Sigmoid colon (tissue), 4 donors: ENCODE results near the gene TRIM33.

ENCODE experiments used
- EP300 ChIP-seq, 4 donors: sonication (generic); formaldehyde crosslinking; IDR thresholded peaks; one replicate each; pipeline ENCODE4 v1.6.1; 2017; ENCODE audit warnings: antibody characterized with exemption in 4 of 4
- POLR2A ChIP-seq, 2 donors: fragments of 450-650 bp; IDR thresholded peaks; one replicate each; pipeline ENCODE4 v1.6.1; 2016; ENCODE audit warnings: antibody characterized with exemption in 2 of 2, mild to moderate bottlenecking in 2 of 2, moderate library complexity in 2 of 2

DNA sequence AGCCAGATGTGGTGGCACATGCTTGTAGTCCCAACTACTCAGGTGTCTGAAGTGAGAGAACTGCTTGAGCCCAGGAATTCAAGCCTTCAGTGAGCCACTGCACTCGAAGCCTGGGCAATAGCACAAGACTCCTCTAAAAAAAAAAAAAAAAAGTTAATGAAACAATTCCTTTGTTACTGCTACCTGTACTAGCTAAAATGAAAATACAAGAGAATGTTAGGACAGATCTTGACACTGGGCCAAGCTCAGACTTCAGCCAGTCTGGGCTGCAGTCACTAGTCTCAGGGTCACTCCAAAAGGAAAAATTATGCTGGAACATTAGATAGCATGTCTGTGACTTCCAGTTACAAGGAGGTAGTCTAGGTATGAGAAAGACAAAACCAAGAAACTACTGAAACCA lies 56.5 kb downstream of the TRIM33 start:
- TF ChIP-seq EP300 (IDR thresholded peaks at IDR 0.05) (no peak), POLR2A (IDR thresholded peaks at IDR 0.05) (no peak)
